ENCODE data around the gene RPL38.

Gene RPL38

DNA sequence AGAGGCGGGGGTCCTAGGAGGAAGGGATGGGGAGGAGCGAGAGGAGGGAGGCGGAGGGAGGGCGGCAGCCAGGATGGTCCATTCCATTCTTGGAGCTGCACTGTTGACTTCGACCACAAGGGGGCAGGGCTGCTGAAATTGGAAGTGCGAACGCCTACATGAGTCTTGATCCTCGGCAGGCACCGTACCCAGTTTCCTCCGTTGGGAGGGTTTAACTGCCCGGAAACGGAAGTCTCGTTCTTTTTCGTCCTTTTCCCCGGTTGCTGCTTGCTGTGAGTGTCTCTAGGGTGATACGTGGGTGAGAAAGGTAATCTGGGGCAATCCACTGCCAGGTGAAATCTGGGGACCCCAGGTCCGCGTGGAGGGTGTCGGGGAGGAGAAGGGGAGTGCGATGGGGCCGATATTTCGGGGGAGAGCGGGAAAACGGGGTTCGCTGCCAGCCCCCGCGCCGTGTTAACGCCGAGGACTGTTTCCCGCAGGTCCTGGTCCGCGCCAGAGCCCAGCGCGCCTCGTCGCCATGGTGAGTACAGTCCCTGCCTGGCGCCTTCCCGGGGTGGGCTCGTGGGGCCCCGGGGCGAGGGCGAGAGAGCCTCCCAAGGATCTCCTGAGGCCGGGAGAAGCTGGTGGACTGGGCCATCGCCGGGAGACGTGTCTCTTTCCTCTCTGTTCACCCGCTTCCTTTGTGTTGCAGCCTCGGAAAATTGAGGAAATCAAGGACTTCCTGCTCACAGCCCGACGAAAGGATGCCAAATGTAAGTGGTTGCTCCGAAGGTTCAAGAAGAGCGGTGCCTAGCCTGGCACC, at the start of gene RPL38:
Gene RPL38 (plus strand): TSS at position 240 of the 802 bp plus-strand sequence. CDS start 278 bp downstream, at position 518.
- DNase-seq (ENCODE audit: low read depth in 3 of 3): peak; percentile 93 to 97 (median 97)

DNA sequence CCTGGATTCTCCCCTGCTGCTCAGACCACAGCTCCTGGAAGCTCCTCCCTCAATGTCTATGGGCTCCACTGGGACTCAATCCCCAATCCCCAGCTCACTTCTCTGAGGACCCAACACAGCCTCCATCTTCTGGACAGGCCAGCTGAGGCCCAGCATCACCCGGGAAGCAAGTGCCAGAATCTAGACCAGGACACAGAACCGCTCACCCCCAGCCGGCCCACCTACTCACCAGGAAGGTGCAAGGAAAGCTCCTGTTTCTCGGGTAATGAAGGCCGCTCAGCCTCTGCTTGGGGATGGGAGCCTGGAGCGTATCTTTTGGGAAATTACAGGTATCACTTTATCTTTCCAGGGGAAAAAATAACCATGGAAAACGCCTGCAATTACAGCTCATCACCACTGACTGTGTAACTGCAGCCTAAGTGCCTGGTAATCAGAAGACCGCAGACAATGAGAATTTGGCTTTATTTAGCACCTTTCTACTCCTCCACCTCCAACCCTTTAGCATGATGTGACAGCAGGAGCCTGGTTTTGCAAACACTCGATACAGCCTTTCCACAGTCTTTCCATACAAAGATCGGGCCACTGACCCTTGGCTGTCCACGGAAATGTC, 49.6 kb upstream of the RPL38 start:
- DNase-seq (ENCODE audit: low read depth in 3 of 3): no peak

DNA sequence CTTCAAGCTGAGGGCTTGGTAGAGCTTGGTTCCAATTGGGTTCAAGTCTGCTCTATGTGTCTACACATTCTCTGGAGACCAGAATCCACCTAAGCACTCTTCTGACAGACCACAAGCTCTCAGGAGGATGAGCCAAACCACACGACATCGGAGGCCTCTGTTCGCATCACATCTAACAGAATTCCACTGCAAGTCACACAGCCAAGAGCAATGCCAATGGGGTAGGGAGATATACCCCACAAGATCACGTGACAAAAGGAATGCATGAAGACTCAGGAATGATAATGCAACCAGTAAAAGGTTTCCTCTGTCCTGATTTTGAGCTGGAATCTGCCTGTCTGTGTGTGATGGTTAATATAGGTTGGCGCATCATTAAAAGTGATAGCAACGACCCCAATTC, 46.6 kb upstream of the RPL38 start:
- DNase-seq (ENCODE audit: low read depth in 3 of 3): no peak

DNA sequence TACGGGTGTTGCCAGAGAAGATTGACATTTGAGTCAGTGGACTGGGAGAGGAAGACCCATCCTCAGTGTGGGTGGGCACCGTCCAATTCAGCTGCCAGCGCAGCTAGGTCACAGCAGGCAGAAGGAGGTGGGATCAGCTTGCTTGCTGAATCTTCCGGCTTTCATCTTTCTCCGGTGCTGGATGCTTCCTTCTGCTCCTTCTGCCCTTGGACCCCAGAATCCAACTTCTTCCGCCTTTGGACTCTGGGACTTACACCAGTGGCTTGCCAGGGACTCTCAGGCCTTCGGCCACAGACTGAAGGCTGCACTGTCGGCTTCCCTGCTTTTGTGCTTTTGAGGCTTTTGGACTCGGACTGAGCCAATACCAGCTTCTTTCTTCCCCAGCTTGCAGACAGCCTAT, 46.1 kb upstream of the RPL38 start:
- no peak for DNase-seq (ENCODE audit: low read depth in 3 of 3)

DNA sequence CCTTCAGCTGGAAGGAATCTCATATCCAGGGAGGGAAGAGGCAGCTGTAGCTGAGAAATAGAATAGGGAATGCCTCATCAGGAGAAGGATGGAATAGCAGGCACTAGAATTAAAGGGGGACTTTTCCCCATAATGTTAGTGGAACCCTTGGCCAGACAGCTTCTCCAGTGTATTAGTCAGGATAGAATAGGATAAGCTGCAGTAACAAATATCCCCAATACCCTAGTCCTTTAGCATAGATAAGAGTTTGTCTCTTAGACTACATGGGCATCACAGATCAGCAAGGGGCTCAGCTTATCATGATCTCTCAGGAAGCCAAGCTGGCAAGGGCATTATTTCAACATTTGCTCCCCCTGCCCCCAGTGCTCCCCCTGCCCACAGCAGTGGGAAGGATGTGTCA, 44.7 kb upstream of the RPL38 start:
- no peak for DNase-seq (ENCODE audit: low read depth in 3 of 3)

DNA sequence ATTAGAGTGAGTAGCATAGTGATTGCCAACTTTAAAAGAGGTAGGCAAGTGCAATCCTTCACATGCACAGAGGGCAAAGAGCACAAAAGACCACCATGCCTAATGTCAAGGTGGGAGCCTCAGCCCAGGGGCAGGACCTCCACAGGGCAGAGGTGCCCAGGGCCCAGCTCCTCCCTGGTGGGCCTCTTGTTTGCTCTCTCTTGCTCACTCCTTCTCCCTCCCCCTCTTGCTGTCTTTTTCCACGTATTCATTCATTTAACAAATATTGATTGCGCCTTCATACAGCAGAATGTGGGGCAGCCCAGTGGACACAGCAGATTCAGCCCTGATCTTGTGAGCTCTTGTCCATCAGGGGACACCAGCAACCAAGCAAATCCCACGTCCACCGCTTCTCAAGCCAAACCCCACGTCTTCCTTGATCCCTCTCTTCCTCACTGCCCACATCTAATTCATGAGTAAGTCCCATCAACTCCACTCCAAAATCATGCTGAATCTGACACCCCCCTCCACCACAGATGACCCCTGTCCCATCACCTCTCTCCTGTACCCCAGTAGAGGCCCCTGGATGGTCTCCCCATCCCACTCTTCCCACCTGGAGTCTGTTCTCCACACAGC, 44.1 kb upstream of the RPL38 start:
- no peak for DNase-seq (ENCODE audit: low read depth in 3 of 3)

DNA sequence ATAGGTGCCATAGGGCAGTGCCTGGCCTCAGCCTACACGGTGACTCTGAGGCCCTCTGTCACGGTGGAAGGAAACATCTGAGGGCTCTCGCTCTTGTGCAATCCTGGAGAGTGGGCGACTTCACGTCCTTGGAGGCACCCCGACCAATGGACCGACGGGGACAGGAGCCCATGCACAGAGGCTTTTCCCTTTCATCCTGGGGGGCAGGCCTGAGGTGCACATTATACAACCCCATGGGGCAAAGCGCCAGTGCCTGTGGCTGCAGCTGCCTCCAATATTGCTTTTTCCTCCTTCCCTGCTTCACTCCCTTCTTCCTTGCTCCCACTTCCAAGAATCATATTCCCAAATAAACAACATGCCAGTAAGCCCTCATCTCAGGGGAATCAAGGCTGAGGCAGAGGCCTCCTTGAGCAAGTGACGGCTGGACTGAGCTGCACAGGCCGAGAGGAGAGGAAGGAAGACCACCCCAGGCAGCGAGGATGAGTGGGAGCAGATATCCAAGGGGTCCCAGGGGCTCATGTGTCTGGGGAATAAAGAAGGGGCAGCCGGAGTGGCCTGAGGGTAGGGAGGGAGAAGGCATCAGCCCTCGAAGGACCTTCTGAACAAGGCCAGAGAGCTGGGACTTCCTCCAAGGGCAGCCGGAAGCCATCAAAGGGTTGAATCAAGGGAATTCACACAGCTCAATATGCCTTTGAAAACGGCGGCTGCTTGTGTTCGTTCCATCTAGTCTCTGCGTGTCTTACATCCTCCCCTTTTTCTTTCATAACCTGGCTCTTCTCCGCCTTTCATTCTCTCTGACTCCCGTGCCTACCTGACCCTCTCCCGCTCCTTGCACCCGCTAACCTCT, 42.6 kb upstream of the RPL38 start:
- no peak for DNase-seq (ENCODE audit: low read depth in 3 of 3)

DNA sequence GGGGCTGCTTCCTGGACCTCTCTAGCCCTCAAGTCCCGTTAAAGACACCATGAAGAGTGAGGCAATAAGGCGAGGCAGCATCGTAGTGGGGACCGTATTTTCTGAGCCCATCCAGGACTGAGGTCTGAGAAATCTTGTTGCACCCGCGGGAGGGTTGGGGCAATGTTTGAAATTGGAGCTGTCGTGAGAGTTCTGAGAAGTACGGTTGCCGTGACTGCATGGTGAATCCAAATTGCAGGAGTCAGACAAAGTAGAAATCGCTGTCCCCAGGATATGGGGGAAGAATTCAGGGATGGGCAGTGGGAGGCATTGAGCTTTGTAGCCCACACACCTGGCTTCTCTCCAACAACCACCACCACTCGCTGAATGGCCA, 42.0 kb upstream of the RPL38 start:
- DNase-seq (ENCODE audit: low read depth in 3 of 3): no peak

DNA sequence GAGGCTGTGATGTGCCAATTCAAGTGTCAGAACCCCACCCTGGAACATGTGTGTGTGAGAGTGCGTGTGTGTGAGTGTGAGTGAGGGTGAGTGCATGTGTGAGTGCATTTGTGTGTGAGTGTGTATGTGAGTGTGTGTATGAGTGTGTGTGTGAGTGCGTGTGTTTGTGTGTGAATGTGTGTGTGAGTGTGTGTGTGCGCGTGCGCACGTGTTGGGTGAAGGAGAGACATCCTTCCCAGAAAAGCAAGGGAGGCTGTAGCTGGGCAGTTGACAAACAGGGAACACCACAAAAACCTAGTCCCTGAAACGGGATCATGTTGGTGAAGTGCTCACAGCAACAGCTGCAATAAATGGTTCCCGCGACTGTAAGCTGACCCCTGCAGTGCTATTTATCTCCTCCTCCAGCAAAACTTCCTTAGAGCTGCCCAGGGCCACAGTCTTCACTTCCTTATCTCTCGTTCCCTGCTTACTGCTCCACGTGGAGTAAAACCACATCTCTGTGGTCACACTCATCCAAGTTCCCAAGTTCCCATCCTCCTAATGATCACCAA, 40.1 kb upstream of the RPL38 start:
- DNase-seq (ENCODE audit: low read depth in 3 of 3): no peak

DNA sequence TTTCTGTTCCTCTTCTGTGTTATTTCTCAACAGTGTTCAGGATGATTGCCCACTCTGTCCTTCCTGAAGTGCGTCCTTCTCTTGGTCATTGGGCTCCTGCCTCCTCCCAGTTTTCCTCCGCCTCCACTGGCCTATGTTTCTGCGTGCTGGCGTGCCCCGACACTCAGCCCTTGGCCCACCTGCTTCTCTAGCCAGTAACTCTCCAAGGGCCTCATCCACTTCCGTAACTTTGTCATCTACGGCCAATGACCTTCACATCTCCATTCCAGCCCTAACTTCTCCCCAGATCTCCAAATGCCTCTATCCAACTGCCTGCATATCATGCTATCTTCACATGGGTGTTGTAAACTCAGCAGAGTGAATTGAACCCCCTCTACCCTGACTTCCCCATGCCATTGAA, 39.6 kb upstream of the RPL38 start:
- DNase-seq (ENCODE audit: low read depth in 3 of 3): no peak

DNA sequence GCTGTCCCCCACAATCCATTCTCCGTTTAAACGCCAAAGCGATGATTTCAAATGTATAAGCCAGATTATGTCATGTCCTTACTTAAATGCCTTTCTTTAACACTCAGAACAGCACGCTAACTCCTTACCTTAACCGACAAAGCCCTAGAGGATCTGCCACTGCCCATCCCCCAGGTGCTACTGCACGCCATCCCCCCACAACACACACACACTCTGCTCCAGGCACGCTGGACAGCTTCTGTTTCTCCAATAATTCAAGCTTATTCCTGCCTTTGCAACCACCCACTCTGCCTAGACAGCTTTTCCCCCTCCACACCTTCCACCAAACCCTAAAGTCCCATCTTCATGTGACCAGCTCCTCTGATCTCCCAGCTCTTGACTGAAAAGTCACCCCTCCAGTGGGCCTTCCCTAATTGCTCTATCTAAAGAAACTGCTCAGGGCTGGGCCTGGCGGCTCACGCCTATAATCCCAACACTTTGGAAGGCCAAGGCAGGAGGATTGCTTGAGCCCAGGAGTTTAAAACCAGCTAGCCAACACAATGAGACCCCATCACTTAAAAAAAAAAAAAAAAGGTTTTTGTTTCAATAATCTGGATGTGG, 38.9 kb upstream of the RPL38 start:
- no peak for DNase-seq (ENCODE audit: low read depth in 3 of 3)

DNA sequence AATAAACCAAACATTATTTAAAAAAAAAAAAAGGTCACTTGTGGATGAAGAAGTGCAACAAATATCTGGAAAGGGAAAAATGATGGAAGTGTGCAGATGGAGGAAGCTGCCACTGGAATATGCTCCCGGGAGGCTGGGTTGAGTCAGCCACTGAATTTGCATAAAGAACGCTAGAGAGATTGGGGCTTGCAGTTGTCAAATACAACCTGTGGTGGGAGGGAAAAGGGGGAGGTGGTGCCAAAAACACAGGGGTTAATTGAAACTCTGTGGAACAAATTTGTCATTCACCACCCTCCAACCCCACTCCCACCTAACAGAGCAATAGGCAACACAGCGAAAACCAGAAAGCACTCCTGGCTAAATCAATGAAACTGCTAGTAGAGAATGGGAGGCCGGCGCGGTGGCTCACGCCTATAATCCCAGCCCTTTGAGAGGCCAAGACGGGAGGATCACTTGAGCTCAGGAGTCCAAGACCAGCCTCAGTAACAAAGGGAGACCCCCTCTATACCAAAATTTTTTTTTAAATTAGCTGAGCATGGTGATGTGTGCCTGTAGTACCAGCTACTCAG, 37.6 kb upstream of the RPL38 start:
- DNase-seq (ENCODE audit: low read depth in 3 of 3): no peak

DNA sequence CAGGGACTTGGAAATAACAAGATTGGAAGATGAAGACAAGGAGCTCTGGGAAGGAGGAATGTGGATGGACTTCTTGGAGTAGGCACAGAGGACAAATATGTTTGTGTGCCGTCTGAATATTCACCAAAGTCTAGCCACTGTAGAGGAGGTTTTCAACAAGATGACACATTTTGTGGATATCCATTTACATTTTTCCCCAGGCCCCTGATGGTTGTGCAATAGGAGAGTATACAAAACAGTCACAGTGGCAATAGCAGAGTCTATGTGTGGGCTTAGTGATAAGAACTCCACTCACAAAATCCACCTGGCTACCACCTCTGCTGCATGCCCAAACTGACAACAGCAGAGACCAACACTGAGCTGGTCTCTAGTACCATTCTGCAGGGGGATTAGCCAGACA, 32.6 kb upstream of the RPL38 start:
- DNase-seq (ENCODE audit: low read depth in 3 of 3): no peak

DNA sequence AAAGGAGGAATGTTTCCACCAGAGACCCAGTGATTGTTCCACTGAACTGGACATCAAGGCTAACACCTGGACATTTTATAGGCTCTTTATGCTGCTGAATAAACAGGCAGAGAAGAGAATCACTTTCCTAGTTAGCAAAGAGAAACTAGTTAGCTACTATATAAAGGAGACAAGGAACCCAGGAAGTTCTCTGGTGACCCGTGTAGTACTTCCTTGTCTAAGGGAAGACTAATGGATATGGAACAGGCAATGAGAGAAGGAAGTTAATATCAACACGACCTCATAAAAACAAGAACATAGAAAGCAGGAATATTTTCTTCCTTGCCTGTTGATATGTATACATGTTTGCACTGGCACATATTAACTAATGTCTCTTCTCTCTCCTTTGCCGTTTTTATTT, 30.8 kb upstream of the RPL38 start:
- no peak for DNase-seq (ENCODE audit: low read depth in 3 of 3)

DNA sequence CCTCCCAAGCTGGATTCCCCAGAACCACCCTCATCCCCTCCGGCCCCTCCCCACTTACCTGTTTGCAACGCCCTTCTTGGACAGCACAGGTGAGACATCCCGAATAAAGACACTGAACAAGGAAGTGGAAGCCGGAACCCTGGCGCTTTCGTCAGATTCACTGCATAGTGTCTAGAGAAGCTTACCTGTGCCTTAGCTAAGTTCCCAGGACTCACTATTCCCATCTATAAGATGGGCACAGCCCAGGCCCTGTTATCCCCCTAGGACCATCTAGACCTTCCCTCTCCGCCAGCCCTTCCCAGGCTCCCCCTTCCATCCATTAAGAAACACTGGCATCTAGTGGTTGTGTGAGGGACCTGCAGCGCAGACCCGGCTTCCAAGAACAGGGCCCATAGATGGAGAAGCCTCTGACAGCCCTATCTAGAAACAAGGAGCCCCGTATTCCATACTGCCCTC, 26.9 kb upstream of the RPL38 start:
- DNase-seq (ENCODE audit: low read depth in 3 of 3): peak in 2 of 3 experiments; percentile 5 to 50

DNA sequence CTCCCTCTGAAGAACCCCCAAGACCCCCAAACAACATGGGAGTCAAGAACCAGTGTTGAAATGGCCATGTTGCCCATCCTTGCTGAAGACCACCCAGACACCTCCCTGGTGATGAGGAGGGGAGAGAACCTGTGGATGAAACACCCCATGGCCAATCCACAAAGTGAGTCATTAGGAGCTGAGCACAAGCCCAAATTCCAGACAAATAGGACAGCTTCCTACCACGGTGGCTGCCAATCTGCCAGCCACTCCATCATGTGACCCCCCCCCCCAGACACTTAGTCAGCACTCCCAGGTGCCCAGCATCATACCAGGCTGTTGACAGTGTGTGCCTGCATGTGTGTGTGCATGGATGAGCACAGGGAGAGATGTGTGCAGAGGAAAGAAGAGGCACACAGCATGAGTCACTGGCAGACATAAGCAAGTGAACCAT, 26.4 kb upstream of the RPL38 start:
- no peak for DNase-seq (ENCODE audit: low read depth in 3 of 3)

DNA sequence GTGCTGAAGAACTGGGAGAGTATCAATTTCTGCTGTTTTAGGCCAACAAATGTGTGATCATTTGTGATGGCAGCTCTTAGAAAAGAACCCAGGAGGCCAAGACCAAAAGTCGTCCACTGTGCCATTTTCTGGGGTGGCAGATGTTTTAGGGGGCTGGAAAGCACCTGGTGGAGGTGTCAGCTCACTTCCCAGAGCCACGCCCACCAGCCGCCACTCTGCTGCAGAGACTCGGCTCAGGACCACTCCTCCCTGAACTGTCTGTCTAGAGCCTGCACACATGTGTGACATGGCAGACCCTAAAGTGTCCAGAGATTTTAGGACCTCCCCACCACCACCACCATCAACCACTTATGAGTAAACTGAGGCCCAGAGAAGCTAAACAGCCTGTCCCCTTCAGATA, 23.9 kb upstream of the RPL38 start:
- DNase-seq (ENCODE audit: low read depth in 3 of 3): no peak

DNA sequence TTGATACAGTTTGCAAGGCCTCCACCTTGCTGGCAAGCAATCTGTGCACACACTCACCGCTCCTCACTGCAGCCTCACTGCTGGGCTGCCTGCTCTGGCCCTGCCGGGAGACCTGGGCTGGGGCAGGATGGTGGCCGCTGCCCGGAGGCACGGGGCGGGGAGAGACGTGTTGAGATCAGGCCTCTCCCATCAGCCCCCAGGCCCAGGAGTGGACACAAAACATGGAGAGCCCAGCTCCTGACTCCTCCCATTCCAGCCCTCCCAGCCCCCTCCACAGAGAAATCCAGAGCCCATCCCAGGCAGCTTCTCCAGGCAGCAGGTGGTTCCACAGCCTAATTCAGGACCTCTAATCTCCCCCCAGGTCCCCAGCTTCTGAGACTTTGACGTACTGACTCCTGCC, 23.1 kb upstream of the RPL38 start:
- DNase-seq (ENCODE audit: low read depth in 3 of 3): no peak

DNA sequence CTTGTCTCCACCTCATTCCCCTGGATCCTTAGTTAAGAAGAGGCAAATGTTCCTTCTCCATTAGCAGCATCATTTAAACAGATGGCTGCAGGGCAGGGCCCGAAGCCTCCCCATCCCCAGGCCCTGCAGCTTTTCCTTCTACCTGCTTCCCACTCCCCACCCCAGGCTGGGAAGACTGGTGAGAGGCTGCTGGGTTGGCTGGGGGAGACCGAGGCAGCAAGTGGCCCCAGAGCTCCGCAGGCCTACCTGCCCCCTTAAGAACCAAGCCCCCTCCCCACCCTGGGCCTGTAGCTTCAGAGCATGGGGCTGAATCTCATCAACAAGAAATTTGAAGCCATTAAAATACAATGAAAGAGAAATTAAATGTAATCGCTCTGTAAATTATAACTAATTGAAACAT, 22.1 kb upstream of the RPL38 start:
- no peak for DNase-seq (ENCODE audit: low read depth in 3 of 3)

DNA sequence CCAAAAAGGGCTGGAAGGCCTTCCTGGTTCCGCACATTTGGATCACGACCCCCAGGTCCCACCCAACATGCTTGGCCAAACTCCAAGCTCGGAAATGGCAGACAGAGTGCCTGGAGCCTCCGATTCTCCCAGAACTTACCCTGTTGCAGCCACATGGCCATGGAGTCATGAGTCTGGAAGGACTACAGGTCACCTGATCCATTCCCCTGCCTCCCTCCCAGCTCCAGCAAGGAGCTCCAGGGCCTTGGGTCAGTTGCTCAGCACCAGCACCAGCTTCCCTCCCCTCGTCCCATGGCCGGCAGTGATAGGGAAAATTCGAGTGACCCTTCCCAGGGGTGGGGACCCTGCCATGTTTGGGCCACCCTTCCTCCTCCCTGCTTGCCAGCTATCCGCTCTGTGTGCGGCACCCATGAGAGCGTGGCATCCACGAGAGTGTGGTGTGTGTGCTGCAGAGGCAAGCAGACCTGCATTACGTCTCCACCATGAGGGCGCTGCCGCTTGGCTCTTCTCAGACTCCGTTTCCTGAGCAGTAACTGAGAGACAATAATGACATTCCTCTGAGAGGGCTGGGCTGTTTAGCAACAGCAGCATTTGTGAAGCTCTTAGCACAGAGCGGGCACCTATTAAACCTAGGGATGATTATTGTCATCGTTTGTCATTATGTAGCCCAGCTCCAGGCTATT, 21.3 kb upstream of the RPL38 start:
- no peak for DNase-seq (ENCODE audit: low read depth in 3 of 3)

All from stimulated activated CD4-positive, alpha-beta T cell treated with anti-CD3 and anti-CD28 coated beads, TNF-alpha, amount 100 ng/mL, for 24 hours (primary cell).